ENCODE results near the gene DCAF6.

DCAF6 gene

GRCh38 chr1:168088511-168089325 is 152.2 kb downstream of the DCAF6 start:
- no peak for DNase-seq

- no peak for DNase-seq
Observed at GRCh38 chr1:168089326-168089978, 153.0 kb downstream of the DCAF6 start.

GRCh38 chr1:168089979-168090337 is 153.5 kb downstream of the DCAF6 start:
- no peak for DNase-seq

DNA sequence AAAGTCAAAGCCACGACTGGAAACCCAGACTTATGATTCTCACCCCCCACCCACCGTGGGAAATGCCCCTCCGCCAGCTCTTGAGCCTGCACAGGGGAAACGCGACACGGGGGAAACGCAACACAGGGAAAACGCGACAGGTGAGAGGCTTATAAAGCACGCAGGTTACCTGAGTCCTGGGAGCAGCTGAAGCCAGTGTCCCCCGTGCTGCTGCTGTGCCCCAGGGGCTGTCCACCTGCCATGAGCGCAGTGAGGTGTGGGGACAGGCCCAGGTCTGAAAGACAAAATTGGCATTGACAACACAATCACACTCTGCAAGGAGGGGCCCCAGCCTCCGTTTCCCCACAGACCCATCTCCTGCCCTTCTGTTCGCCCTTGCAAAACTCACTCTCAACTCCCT is 153.9 kb downstream of the DCAF6 start:
- DNase-seq = no peak

GRCh38 chr1:168091063-168091462 is 154.6 kb downstream of the DCAF6 start:
- DNase-seq = no peak

GRCh38 chr1:168091720-168092550 is 155.5 kb downstream of the DCAF6 start:
- DNase-seq = no peak

DNA sequence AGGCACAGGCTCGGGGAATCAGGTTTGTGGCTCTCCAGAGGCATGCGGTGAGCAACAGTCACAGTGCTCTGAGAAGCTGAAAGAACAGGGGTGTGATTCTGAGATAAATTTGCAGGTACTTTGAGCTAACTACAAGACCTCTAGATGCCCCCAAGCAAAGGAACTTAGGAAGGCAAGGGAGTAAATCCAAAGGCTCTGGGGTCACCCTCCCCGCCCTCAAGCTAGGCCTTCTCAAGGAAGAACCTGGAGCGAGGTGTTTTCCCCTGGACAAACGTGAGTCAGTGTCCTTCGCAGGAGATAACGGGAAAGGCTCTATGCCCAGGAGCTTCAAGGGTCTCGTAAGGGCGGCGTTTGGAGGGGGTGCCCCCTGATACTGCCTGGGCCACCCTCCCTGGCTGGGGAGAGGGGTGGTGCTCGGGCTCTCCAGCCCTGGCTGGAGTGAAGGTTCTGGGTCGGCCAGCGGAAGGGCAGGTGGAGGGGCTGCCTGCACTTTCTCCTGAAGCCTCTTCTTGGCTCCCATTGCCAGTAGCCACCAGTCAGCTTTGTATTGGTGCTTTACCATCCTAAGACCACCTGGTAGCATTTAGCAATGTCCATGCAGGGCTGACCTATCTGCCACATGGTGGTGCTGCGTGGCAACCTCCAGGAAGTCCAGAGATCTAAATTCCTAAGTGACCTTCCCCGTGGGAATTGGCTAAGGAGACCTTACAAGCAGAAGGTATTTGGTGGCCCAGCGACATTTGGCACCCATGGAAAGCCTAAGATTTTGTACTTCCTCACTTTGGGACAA is 156.3 kb downstream of the DCAF6 start:
- no peak for DNase-seq

- no peak for DNase-seq
Observed at GRCh38 chr1:168093616-168094015, 157.1 kb downstream of the DCAF6 start.

- DNase-seq = no peak
Observed at GRCh38 chr1:168095476-168095875, 159.0 kb downstream of the DCAF6 start.

GRCh38 chr1:168096296-168097165 is 160.0 kb downstream of the DCAF6 start:
- no peak for DNase-seq

DNA sequence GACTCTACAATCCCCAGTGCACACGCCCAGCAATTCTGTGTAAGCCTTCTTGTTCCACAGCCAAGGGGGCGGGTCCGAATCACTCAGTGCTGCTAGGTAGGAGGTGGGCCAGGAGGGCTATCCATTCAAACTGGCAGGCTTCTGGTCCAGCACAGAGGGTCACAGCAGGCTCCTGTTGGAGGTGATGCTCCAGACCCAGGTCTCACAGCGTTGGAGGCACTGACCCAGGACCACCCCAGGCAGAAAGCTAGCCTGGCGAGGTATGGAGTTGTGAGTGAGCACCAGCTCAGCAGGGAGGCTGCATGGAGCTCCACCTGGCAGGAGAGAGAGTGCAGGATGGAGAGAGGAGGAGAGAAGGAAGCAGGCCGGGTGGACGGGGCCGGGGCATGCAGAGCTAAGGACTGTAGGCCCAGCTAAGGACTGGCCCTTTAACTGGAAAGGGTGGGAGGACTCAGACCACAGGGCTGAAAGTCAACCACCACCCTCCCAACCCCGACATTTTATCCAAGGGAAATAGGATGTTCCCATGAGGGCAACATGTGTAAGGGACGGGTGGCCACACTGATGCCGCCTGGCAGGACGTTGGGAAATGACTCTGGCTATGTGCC is 161.5 kb downstream of the DCAF6 start:
- DNase-seq = no peak

- no peak for DNase-seq
Observed at GRCh38 chr1:168098534-168099320, 162.2 kb downstream of the DCAF6 start.

GRCh38 chr1:168099337-168099801 is 162.9 kb downstream of the DCAF6 start:
- no peak for DNase-seq

GRCh38 chr1:168100315-168101002 is 164.0 kb downstream of the DCAF6 start:
- no peak for DNase-seq

- DNase-seq = no peak
Observed at GRCh38 chr1:168101336-168101735, 164.9 kb downstream of the DCAF6 start.

DNA sequence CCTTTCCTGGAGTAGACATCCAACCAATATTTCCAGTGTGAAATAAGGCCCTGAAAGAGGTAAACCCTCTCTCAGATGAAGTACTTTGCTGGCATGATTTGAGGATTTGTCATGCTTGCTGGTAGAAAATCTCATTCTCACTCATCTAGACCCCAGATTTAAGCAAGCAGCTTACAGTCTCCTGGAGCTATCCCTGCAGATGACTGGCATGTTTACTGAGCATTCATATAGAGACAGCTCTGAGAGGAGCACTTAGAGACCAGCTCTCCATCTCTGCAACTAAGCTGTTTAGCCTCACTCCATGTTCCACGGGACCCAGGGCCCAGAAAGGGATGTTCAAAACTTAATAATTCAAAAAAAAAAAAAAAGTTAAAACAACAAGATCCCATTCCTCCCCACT is 166.0 kb downstream of the DCAF6 start:
- no peak for DNase-seq

- no peak for DNase-seq
Observed at GRCh38 chr1:168104535-168104934, 168.1 kb downstream of the DCAF6 start.

DNA sequence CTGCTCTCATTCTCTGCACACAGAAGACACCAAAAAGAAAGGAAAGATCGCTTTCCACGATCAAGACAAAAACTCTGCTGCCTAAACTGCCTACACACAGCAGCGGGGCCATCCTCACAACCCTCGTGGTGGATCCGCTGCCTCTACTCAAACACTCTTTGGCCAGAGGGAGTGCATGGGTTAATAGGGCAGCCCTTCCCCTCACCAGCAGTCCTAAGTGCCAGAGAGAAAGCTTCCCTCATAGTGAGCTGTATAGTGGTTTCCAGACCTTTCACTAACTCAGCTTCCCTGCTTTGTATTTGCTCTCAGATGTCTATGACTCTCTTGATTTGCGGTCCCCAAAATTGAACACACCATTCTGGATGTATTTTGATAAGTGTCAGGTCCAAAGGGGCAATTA is 169.4 kb downstream of the DCAF6 start:
- no peak for DNase-seq

DNA sequence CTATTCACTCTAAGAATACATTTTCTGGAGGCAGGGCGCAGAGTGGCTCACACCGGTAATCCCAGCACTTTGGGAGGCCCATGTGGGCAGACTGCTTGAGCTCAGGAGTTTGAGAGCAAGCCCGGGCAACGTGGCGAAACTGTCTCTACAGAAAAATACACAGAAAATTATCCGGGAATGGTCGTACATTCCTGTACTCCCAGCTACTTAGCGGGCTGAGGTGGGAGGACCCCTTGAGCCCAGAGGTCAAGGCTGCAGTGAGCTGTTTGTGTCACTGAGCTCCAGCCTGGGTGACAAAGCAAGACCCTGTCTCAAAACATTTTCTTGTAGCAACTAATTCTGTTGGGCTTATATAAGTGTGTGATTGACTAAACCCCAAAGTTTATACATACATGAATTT is 169.8 kb downstream of the DCAF6 start:
- no peak for DNase-seq
